Stimulated activated CD8-positive, alpha-beta memory T cell treated with anti-CD3 and anti-CD28 coated beads, Interleukin-12 subunit alpha, Interleukin-12 subunit beta, amount 100 ng/mL, for 4 hours (primary cell): ENCODE measurements around the gene PIKFYVE.
"Not testable (repeated sequence)": the region's sequence is repeated elsewhere in the genome, so short reads cannot be mapped to it uniquely, and the experiment has no call there.

Source experiments
- DNase-seq: peaks from one replicate; pipeline ENCODE4 v3.0.0-alpha.2; 2020; ENCODE audit warnings: low read depth

PIKFYVE gene

GRCh38 chr2:208255557-208256106 lies 10.4 kb upstream of the PIKFYVE start:
- no peak for DNase-seq

GRCh38 chr2:208256192-208256782 lies 9.8 kb upstream of the PIKFYVE start:
- no peak for DNase-seq

- DNase-seq: not testable (repeated sequence)
These were observed 8.9 kb upstream of the PIKFYVE start for GRCh38 chr2:208256849-208257813.

- DNase-seq: no peak
These were observed 669 bp upstream of the PIKFYVE start for GRCh38 chr2:208265371-208265800.

GRCh38 chr2:208266553-208266893 lies 468 bp downstream of the PIKFYVE start:
- DNase-seq: no peak

- no peak for DNase-seq
These were observed 881 bp downstream of the PIKFYVE start for GRCh38 chr2:208266936-208267335.

GRCh38 chr2:208267526-208267925 lies 1.5 kb downstream of the PIKFYVE start:
- DNase-seq: not testable (repeated sequence)

GRCh38 chr2:208268156-208268952 lies 2.3 kb downstream of the PIKFYVE start:
- DNase-seq: no peak

- DNase-seq: no peak
These were observed 3.0 kb downstream of the PIKFYVE start for GRCh38 chr2:208269091-208269490.

- DNase-seq: no peak
These were observed 8.7 kb downstream of the PIKFYVE start for GRCh38 chr2:208274748-208275147.

- DNase-seq: no peak
These were observed 12.5 kb downstream of the PIKFYVE start for GRCh38 chr2:208278549-208278948.

GRCh38 chr2:208279236-208279635 lies 13.2 kb downstream of the PIKFYVE start:
- no peak for DNase-seq

GRCh38 chr2:208280234-208280633 lies 14.2 kb downstream of the PIKFYVE start:
- no peak for DNase-seq

- no peak for DNase-seq
These were observed 14.9 kb downstream of the PIKFYVE start for GRCh38 chr2:208280933-208281332.

- DNase-seq: no peak
These were observed 19.8 kb downstream of the PIKFYVE start for GRCh38 chr2:208285853-208286252.

GRCh38 chr2:208294482-208295024 lies 28.5 kb downstream of the PIKFYVE start:
- no peak for DNase-seq

- DNase-seq: no peak
These were observed 29.8 kb downstream of the PIKFYVE start for GRCh38 chr2:208295834-208296233.

- DNase-seq: no peak
These were observed 30.6 kb downstream of the PIKFYVE start for GRCh38 chr2:208296610-208297009.

GRCh38 chr2:208297961-208298360 lies 31.9 kb downstream of the PIKFYVE start:
- DNase-seq: no peak

- no peak for DNase-seq
These were observed 35.0 kb downstream of the PIKFYVE start for GRCh38 chr2:208300847-208301618.

GRCh38 chr2:208304157-208304556 lies 38.1 kb downstream of the PIKFYVE start:
- no peak for DNase-seq
